GM12873 (cell line): Measurements from ENCODE around the gene QKI.

Experiments used
- TF ChIP-seq, protein P1 (sequence below): IDR thresholded peaks from 2 replicates; pipeline ENCODE4 v1.5.1; 2012; ENCODE audit warnings: low read depth, mild to moderate bottlenecking, moderate library complexity, low read length, control low read depth; ENCODE audit not compliant: insufficient read depth; ENCODE audit errors: missing control alignments

Gene QKI

DNA sequence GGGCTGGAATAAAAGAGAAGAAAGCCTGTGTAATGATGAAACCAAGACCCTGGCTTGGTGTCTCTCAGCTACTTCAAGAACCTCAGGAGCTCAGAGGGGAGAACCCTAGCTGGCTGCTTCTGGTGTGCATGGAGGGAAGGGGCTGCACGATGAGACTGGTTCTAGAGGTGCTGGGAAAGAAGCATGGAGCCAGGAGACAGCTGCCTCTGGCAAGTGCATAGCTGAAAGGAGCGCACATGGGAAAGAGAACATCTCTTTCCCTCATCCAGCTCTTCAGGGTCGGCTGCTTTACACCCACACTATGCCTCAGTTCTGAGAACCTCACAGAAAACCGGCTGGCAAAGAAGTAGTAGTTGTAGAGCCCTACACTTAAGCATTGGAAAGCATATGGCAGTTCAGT lies 139.5 kb downstream of the QKI start:
- TF ChIP-seq, protein P1, sequence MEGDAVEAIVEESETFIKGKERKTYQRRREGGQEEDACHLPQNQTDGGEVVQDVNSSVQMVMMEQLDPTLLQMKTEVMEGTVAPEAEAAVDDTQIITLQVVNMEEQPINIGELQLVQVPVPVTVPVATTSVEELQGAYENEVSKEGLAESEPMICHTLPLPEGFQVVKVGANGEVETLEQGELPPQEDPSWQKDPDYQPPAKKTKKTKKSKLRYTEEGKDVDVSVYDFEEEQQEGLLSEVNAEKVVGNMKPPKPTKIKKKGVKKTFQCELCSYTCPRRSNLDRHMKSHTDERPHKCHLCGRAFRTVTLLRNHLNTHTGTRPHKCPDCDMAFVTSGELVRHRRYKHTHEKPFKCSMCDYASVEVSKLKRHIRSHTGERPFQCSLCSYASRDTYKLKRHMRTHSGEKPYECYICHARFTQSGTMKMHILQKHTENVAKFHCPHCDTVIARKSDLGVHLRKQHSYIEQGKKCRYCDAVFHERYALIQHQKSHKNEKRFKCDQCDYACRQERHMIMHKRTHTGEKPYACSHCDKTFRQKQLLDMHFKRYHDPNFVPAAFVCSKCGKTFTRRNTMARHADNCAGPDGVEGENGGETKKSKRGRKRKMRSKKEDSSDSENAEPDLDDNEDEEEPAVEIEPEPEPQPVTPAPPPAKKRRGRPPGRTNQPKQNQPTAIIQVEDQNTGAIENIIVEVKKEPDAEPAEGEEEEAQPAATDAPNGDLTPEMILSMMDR: no peak

- TF ChIP-seq, protein P1: peak; percentile 49
These were observed 140.1 kb downstream of the QKI start for GRCh38 chr6:163554663-163555062.

DNA sequence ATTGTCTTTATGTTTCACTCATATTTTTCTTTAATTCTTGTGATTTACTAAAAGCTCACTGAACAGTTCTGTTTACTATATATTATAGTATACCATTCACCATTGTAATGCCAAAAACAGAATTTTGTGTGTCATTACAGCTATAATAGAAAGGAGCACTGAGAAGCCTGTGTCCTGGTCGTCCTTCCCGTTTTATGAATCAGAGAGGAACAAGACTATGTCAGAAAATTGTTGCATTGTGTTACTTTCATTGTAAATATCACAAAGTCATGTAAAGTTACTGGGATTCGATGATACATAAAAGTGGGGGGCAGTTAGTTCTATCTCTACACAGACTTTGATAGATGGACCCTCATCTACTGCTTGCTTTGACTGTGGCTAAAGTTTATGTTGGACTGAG lies 145.1 kb downstream of the QKI start:
- TF ChIP-seq, protein P1: no peak

DNA sequence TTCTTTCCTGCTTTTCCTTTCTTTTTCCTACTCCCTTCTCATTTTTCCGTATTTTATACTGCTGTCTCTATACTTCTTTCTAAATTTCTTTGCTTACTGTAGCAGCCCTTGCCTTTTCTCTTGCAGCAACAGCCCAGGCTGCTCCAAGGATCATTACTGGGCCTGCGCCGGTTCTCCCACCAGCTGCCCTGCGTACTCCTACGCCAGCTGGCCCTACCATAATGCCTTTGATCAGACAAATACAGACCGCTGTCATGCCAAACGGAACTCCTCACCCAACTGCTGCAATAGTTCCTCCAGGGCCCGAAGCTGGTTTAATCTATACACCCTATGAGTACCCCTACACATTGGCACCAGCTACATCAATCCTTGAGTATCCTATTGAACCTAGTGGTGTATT lies 148.8 kb downstream of the QKI start:
- TF ChIP-seq, protein P1: no peak

- TF ChIP-seq, protein P1: no peak
These were observed 150.0 kb downstream of the QKI start for GRCh38 chr6:163564534-163564933.

DNA sequence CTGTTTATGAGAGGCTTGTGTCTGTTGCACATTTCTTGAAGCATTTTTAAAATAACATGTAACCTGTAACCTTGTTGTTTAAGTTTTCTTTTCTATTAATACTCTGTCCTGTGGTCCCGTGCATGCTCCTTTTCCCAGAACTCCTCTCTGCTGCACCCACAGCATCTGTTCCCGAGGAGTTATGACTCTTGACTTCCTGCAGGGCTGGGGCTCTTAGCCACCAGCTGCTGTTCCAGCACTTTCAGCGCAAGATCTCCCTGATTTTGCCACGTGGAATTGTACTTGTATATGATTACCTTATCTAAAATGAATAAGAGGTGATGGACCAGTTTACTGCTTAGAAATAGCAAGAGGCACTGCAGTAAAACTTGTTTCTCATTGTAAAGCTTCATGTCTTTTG lies 150.6 kb downstream of the QKI start:
- TF ChIP-seq, protein P1: no peak

- TF ChIP-seq, protein P1: no peak
These were observed 151.5 kb downstream of the QKI start for GRCh38 chr6:163566056-163566455.
